IPS-18c (cell line): ENCODE results near the gene HBD.

Experiments
- H3K4me3 ChIP-seq: 2 replicates; pipeline ENCODE4 v1.7.0; 2013; ENCODE audit warnings: low read depth, mild to moderate bottlenecking, low read length, moderate library complexity; ENCODE audit not compliant: insufficient read depth
- H3K9me3 ChIP-seq: one replicate; pipeline ENCODE4 v1.6.1; 2013; ENCODE audit warnings: mild to moderate bottlenecking, low read length, moderate library complexity; ENCODE audit not compliant: control insufficient read depth, insufficient read depth

The HBD gene

DNA sequence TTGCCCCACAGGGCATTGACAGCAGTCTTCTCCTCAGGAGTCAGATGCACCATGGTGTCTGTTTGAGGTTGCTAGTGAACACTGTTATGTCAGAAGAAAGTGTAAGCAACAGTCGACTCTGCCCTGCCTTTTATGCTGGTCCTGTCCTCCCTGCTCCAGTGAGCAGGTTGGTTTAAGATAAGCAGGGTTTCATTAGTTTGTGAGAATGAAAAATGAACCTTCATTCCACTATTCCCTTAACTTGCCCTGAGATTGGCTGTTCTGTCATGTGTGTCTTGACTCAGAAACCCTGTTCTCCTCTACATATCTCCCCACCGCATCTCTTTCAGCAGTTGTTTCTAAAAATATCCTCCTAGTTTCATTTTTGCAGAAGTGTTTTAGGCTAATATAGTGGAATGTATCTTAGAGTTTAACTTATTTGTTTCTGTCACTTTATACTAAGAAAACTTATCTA lies at the start of gene HBD:
HBD (minus strand) TSS at position 103 of the 454 bp plus-strand sequence; CDS start at position 53, 50 bp downstream.
- Histone ChIP-seq H3K9me3 (no peaks in the 10 kb centered on the region), H3K4me3 (no peak within 1 kb of the TSS)

GRCh38 chr11:5283882-5284281 lies 49.6 kb upstream of the HBD start:
- H3K9me3 ChIP-seq = no peaks in the 10 kb centered on the region
- no peak overlapping the region for H3K4me3 ChIP-seq

GRCh38 chr11:5283086-5283485 lies 48.8 kb upstream of the HBD start:
- Histone ChIP-seq H3K9me3 (no peaks in the 10 kb centered on the region), H3K4me3 (no peak overlapping the region)

DNA sequence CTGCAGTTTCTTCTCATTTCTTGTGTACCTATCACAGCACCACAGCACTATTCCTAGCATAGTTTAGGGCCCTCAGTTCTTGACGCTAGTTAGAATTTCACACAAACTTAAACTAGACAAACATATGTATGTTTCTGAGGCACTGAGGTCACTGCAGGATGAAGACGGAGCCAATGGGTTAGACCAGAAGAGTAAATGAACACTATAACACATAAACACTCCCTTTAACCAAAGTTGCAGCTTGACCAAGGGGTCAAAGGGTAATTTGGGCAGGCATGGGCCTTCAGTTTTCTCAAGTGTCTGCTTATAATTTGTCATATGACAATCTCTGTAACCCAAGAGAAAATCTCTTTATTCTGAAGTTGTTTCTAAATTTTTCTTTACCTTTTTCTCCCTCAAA lies 48.3 kb upstream of the HBD start:
- no peak overlapping the region for H3K4me3 ChIP-seq
- H3K9me3 ChIP-seq = no peaks in the 10 kb centered on the region

- H3K9me3 ChIP-seq = no peaks in the 10 kb centered on the region
- H3K4me3 ChIP-seq = no peak overlapping the region
These were observed 47.3 kb upstream of the HBD start for GRCh38 chr11:5281596-5281995.

- Histone ChIP-seq H3K9me3 (no peaks in the 10 kb centered on the region), H3K4me3 (no peak overlapping the region)
These were observed 46.4 kb upstream of the HBD start for GRCh38 chr11:5280582-5281102.

GRCh38 chr11:5279471-5280090 lies 45.3 kb upstream of the HBD start:
- H3K9me3 ChIP-seq = no peaks in the 10 kb centered on the region
- H3K4me3 ChIP-seq = no peak overlapping the region

GRCh38 chr11:5277807-5278382 lies 43.6 kb upstream of the HBD start:
- H3K4me3 ChIP-seq = no peak overlapping the region
- no peaks in the 10 kb centered on the region for H3K9me3 ChIP-seq

DNA sequence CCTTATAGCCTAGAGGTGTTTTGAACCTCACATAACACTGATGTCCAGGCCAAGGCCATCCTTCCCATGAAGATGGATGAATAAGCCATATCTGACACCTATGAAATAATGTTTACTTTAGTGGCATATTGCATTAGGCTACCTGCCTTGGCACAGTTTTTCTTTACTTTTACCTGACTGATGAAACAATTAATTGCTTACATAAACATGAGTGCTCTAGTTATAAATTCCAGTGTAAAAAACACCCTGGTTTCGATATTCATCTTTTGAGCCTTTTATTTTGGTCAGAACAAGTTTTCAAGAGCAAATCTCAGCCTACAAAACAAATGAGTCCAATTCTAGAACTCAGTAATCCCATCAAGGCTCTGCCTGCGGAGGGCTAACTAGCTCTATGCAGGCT lies 42.4 kb upstream of the HBD start:
- no peak overlapping the region for H3K4me3 ChIP-seq
- no peaks in the 10 kb centered on the region for H3K9me3 ChIP-seq

DNA sequence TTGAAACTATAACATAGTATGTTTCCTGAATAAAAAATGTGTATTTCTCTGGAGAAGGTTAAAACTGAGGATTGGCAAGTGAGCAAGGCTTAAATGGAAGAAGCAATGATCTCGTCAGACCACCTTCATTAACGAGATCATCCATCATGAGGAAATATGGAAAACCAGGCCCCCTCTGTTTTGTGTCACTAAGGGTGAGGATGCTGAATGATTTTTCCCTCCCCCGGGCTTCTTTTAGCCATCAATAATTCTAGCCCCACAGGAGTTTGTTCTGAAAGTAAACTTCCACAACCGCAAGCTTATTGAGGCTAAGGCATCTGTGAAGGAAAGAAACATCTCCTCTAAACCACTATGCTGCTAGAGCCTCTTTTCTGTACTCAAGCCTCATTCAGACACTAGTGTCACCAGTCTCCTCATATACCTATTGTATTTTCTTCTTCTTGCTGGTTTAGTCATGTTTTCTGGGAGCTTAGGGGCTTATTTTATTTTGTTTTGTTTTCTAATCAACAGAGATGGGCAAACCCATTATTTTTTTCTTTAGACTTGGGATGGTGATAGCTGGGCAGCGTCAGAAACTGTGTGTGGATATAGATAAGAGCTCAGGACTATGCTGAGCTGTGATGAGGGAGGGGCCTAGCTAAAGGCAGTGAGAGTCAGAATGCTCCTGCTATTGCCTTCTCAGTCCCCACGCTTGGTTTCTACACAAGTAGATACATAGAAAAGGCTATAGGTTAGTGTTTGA lies 41.3 kb upstream of the HBD start:
- Histone ChIP-seq H3K9me3 (no peaks in the 10 kb centered on the region), H3K4me3 (no peak overlapping the region)

- Histone ChIP-seq H3K4me3 (no peak overlapping the region), H3K9me3 (no peaks in the 10 kb centered on the region)
These were observed 40.1 kb upstream of the HBD start for GRCh38 chr11:5274395-5274794.

DNA sequence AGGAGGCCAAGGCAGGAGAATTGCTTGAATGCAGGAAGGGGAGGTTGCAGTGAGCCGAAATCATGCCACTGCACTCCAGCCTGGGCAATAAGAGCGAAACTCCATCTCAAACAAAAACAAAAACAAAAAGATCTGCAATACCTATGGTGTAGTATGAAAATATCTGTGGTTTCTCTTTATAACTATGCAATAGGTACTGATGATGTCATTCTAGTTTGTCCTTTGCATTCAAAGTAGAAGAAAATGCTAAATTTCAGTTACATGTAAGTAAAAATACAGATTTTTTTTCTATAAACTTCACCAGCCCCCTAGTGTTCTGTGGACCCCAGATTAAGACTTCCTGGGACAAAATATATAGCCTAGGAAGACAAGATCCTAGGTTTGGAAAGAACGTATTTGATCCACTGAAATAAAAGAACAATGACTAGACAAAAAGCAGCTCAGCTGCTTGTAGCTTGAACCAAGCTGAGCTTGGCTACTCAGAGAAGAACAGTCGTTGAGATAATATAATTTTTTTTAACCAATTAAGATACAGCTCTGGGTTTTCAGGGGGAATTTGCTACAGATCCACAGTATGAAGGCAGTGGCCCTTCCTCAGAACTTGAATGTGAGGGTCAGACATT lies 38.2 kb upstream of the HBD start:
- Histone ChIP-seq H3K4me3 (no peak overlapping the region), H3K9me3 (no peaks in the 10 kb centered on the region)

DNA sequence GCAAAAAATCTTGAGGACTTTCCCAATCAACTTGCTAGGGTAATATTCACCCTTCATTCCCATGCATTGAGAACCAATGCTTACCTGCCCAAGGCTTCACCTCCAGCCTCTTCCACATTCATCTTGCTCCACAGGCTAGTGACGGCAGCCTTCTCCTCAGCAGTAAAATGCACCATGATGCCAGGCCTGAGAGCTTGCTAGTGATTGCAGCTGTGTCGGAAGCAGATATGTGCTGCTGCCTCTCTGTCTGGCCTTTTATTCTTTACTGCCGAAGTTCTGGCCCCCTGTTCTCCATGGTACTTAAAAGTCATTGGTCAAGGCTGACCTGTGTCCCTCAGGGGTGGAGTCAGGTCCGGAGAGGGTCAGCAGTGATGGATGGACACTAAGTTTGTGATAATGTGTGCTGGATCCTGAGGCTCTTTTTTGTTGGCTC lies 35.4 kb upstream of the HBD start, which contains the start of gene HBE1:
HBE1 (minus strand) TSS at position 231 of the 433 bp plus-strand sequence; CDS start at position 176, 55 bp downstream.
- no peak within 1 kb of the TSS for H3K4me3 ChIP-seq

GRCh38 chr11:5267033-5267563 lies 32.8 kb upstream of the HBD start:
- H3K9me3 ChIP-seq = no peaks in the 10 kb centered on the region

More for the DNA sequence above, 35.4 kb upstream of the HBD start, which contains the start of gene HBE1:
- no peaks in the 10 kb centered on the region for H3K9me3 ChIP-seq

GRCh38 chr11:5266609-5267008 lies 32.3 kb upstream of the HBD start:
- Histone ChIP-seq H3K4me3 (no peak overlapping the region), H3K9me3 (no peaks in the 10 kb centered on the region)

More at GRCh38 chr11:5267033-5267563, 32.8 kb upstream of the HBD start:
- H3K4me3 ChIP-seq = no peak overlapping the region

DNA sequence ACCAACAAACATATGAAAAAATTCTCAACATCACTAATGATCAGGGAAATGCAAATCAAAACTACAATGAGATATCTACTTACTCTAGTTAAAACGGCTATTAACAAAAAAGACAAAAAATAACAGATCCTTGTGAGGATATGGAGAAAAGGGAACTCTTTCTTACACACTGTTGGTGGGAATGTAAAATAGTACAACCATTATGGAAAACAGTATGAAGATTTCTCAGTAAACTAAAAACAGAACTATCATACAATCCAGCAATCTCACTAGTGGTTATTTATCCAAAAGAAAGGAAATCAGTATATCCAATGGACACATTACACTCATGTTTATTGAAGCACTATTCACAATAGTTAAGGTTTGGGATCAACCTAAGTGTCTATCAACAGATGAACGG lies 31.5 kb upstream of the HBD start:
- Histone ChIP-seq H3K9me3 (no peaks in the 10 kb centered on the region), H3K4me3 (no peak overlapping the region)

- Histone ChIP-seq H3K4me3 (no peak overlapping the region), H3K9me3 (no peaks in the 10 kb centered on the region)
These were observed 24.4 kb upstream of the HBD start for GRCh38 chr11:5258543-5259262.
